ENCODE measurements around the gene GABRG3.

GRCh38 chr15:27514526-27514925 is 543.5 kb downstream of the GABRG3 start:
- TF ChIP-seq CTCF (IDR thresholded peaks at IDR 0.05; ENCODE audit: insufficient read depth, low read length), result no peak
- no peak for TF ChIP-seq POLR2AphosphoS5 (IDR thresholded peaks at IDR 0.05; ENCODE audit: low read depth)
- no peak for TF ChIP-seq GABPA (IDR thresholded peaks at IDR 0.05; ENCODE audit: low read depth)

Data from HL-60 (cell line).